Measurements from ENCODE around the gene VSTM4.

VSTM4 gene

DNA sequence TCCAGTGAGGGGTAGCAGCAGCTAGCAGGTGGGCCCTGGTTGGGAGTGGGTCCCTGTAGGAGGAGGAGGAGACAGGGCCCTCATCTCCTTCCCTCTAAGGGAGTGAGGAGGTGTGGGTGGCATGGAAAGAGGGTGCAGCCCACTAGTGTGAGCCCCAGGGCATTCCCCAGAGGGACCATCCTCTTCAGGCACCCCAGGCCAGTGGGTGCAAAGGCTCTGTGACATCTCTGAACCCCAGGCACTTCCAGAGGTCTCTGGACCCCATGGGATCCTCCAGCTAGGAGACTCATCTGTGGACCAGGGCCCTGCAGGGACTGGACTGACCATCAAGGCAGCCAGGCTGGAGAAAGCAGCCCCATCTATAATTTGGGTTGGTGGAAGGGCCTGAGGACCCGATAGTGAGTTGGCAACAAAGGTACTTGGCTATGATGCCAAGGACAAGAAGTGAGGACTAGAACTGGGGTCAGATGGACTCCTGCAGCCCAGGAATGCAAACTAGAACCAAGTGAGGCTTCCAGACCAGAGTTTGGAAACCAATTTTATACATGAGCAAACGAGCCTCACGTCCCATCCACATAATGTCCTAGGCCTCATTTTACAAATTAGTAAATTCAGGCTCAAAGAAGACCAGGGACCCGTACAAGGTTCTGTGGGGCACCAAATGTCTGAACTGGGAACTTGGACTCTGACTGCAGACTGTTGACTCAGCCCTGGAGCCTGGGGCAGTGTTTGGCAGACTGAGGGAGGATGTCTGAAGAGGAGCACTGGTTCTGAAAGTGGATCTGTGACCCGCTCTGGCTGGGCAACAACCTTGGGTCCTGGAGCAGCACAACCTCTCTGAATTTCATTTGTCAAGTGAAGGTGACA lies 1.4 kb upstream of the VSTM4 start:
- DNase-seq = no peak

DNA sequence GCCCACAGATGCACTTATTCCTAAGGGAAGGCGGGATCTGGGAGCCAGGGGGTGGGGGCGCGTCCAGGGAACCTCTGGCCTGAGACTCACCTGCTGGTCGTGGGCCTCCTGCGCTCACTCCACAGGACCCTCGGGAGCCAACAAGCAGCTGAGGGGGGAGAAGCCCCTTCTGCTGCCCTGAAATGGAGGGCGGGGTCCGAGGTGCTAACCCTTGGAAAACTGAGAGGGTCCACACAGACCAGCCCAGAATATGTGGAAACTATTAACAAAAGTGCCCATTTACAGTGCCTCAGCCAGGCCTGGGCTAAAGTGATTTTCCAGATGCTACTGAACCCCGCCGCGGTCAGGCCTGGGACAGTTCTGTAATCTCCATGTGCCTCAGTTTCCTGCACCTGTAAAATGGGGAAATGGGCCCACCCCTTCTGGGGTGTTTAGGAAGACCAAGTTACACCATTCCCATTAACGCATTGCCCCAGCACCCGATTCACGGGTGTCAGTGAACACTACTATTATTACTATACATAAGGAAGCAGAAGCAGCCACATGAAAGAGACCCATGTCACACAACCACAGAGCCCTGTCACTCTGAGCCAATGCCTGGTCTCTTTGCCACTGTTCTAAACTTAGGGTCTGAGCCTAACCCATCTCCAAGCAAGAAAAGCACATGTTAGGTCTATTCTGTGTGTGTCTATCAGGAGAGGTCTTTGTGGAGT lies 630 bp upstream of the VSTM4 start:
- no peak for DNase-seq

DNA sequence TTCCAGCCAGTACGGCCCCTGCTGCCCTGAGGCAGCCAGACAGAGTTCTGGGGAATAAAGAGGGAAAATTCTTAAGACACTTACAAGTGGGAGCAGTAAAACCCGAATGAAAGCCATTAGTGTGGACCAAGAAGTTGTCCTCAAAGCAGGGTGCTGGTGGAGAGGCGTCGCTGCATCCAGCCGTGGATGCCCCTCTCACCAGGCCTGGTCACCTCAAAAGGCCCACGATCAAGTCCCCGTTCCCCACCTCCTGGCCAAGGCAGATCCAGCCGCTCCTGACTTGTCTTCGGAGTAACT lies 656 bp downstream of the VSTM4 start:
- DNase-seq = no peak

GRCh38 chr10:49113741-49114141 lies 1.6 kb downstream of the VSTM4 start:
- no peak for DNase-seq

DNA sequence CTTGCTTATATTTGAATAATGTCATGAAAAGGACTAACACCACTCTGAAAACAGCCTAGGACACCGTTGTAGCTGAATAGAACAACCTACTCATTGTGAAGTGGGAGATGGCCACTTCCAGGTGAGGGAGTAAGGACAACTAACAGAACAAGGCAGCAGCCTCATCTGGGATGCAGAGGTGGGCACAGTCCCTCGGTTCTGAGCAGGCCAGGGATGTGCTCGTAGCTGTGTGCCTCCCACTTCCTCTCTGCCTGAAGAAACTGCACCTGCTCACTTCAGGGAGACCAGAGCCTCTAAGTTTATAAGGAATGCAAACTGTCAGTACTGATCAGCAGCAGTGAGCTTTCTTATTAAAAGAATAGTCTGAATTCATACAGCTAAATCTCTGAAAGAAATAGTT lies 2.5 kb downstream of the VSTM4 start:
- no peak for DNase-seq

DNA sequence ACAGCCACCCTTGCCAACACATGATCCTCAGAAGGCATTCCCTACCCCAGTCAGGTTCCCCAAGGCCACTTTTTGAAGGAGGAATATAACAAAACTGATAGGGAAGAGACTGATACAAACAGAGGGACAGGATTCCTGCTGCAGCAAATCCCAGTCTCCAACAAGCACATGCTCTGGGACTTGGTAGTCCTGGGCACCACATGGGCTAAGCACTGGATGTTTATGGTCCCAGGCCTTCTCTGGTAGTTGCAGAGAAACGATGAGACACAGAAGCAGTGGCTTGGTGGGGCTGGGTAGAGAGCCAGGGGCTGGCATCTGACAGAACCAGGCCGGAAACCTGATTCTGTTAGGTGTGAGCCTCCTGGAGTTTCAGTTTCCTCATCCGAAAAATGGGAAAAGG lies 3.2 kb downstream of the VSTM4 start:
- DNase-seq = no peak

GRCh38 chr10:49111320-49111698 lies 4.0 kb downstream of the VSTM4 start:
- DNase-seq = no peak

DNA sequence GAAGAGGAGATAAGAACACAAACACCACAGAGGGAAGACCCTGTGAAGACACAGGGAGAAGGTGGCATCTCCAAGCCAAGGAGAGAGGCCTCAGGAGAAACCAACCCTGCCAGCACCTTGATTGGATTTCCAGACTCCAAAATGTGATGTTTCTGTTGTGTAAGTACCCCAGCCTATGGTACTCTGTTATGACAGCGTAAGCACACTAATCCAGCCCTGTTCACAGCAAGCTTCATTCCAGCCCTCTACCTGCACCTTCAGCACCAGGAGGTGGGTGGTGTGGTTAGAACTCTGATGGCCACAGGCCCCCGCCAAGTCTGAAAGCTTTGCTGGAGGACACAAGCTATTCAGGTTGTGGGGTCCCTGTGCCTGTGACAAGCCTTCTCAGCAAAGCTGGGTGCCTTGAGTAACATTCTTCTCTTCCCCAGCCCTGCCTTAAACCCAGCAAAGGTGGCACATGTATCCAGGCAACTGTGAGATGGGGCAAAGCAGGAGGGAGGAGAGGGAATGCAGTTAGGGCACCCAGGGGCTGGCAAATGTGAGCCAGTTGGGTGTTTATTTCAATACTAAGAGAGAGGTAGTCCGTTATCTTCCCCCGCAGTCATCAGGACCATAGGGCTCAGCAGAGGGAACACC lies 4.5 kb downstream of the VSTM4 start:
- no peak for DNase-seq

GRCh38 chr10:49109669-49110340 lies 5.5 kb downstream of the VSTM4 start:
- no peak for DNase-seq

DNA sequence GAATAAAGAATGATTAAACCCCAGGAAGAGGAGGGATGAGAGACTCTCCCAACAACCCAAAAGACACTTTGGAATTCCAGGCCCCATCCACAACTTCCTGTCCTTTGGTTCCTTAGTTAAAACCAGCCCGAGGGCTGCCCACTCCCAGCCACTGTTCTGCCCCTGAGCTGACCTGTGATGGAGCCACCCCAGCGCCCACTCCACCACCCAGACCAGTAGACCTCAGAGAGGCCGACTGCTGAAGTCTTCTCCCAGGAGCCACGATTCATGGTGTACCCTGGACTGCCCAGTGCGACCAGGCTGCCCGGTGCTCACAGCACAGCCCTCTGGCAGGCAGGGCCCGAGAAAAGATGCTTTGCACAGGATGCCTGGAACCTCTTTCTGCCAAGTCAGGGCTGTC lies 6.7 kb downstream of the VSTM4 start:
- no peak for DNase-seq

GRCh38 chr10:49107887-49108267 lies 7.4 kb downstream of the VSTM4 start:
- DNase-seq = no peak

GRCh38 chr10:49107111-49107886 lies 8.0 kb downstream of the VSTM4 start:
- DNase-seq = no peak

DNA sequence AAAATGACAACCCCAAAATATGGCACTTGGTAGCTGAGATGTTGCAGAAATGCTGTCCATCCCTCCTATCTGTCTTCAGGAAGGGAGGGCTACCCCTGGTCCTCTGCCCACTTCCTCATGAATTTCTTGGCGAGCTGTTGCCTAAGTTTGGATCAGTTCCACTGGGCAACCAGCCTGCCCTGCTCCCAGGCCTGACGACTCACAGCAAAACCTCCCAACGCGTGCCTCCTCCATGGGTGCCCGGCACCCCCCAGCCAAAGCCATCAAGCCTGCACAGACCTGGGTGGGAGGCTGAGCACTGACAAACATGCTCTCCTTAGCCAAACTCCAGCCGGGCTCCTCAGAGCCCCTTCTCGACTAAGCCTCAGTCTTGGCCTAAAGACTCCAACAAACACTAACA lies 8.9 kb downstream of the VSTM4 start:
- DNase-seq = no peak

GRCh38 chr10:49105076-49105475 lies 10.2 kb downstream of the VSTM4 start:
- DNase-seq = no peak

- DNase-seq = no peak
These were observed 11.0 kb downstream of the VSTM4 start for GRCh38 chr10:49104323-49104722.

DNA sequence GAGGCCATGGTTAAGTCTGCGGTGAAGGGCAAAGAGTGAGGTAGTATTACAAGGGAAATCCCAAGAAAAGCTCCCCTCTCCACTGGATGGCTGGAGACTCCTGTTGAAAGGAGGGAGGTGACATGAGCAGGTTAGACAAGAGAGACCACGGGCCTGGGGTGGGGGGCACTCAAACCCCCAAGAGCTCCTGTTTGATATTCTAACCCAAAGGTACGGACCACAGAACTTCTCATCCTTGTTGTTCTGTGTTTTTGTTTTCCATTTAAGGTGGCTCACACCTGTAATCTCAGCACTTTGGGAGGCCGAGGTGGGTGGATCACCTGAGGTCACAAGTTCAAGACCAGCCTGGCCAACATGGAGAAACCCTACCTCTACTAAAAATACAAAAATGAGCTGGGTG lies 11.6 kb downstream of the VSTM4 start:
- no peak for DNase-seq

- DNase-seq = no peak
These were observed 16.3 kb downstream of the VSTM4 start for GRCh38 chr10:49099046-49099445.

DNA sequence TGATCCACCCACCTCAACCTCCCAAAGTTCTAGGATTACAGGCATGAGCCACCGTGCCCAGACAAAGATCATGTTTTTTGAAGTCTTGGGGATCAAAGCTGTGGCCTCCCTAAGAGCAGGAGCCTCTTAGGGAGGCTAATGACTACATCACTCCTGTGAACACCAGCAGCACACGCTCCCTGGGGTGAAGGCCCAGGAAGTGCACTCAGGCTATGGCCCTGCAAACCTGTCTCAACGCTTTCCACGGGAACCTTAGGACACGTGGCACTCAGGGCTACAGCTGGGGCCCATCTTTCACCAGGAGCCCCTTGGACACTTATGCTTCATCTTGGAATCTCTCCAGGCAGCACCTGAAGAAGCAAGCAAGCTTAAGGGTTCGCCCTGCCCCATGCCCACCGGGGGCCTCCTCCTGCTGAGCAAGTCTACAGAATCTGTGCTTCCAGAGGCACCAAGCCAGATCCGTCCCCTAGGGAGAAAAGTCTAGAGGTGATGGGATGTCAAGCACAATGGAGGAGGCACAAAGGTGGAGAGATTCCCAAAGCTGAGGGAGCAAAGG lies 18.4 kb downstream of the VSTM4 start:
- DNase-seq = no peak

- no peak for DNase-seq
These were observed 20.7 kb downstream of the VSTM4 start for GRCh38 chr10:49094646-49095045.

DNA sequence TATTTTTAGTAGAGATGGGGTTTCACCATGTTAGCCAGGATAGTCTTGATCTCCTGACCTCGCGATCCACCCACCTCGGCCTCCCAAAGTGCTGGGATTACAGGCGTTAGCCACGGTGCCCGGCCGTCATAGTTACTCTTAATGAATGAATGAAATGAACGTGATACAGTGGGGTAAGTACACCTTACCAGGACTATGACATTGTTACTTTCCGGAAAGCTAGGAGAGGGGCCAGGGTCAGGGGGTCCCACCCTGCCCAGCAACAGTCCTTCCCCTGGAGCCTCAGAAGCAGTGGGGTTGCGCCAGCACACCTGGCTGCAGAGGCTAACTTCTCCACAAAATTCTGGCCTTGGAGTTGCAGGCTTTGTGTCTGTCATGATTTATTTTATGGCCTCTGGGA lies 21.4 kb downstream of the VSTM4 start:
- DNase-seq = no peak

DNA sequence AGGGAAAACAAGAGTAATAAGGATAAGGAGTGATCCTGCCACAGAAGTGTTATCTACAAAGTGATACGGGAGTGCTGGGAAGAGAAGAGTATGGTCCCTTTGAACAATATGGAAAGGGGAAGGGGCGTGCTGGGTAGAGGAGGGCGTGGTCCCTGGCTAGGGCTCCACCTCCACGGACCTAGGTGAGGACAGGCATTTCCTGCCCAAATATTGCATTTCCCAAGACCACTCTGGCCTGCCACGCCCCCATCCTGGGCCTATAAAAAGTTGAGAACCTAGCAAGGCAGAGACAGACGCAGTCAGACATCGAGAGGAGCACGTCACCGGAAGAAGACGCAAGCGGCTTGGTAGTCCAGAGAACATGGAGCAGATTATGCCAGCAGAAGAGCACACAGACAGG lies 22.8 kb downstream of the VSTM4 start:
- DNase-seq = no peak

DNA sequence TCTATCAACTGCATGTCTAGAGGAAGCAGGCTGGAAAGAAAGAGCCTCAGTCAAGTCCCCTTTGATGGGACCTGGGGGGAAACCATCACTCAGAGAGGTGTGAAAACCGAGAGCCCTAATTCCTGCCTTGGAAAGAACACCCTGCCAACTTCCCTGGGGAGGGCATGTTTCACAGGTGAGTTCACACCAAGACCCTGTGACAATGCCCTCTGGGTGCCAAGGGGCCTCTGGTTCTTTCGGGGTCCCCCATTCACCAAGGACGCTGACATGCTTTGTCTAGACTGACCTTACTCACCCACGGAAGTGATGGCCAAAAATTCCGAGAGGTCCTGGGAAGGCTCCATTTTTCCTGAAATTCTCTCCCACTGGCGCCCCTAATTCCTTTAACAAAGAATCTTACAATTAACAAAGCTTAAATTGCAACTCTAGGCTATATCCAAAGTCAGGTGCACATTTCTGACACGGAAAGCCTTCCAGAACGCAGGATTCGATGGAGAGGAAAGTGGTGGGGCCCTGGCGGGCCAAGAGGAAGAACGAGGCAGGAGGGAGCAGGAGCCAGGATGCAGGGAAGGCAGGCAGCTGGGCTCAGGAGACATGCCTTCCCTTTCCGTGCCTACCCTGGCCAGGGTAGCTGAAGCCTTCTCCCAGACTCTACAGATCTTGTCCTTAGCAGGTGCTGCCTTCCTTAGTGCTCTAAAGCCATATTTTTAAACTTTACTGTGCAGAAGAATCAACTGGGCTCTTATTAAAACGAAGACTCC lies 23.7 kb downstream of the VSTM4 start:
- DNase-seq = no peak

Measured in effector CD4-positive, alpha-beta T cell (primary cell).